H1 (cell line): ENCODE measurements around the gene ZNF500. TPM values are rescaled to one million over a fixed set of nuclear protein-coding genes. Genes with fewer than 3 reads are reported as not detected.

ENCODE experiments used
- CTCF ChIA-PET: fragments of 300-600 bp; sonication (Branson Sonifier 250); formaldehyde crosslinking; loops from one replicate; lab custom pipeline; 2021; ENCODE audit not compliant: partially characterized antibody; lab: Charles Lee
- POLR2A ChIA-PET: fragments of 300-600 bp; sonication (Branson Sonifier 250); formaldehyde crosslinking; loops from one replicate; lab custom pipeline; 2021; ENCODE audit warnings: inconsistent platforms; ENCODE audit not compliant: partially characterized antibody; lab: Charles Lee
- DNase-seq, 2 experiments: peaks; one replicate each; pipeline versions ENCODE4 v3.0.0 to v3.0.0-alpha.2; 2010 to 2022; ENCODE audit warnings: low spot score in 2 of 2, low read depth in 1 of 2, mixed read lengths in 1 of 2
- FAIRE-seq: peaks from 2 replicates; lab custom pipeline; 2011; peaks lifted over from hg19 to GRCh38; lab: Jason Lieb, UNC
- H2AFZ ChIP-seq: 2 replicates; pipeline ENCODE4 v1.8.1; 2012; ENCODE audit warnings: low read length, inconsistent platforms
- H2AK5ac ChIP-seq: 2 replicates; pipeline ENCODE4 v1.6.1; 2013; ENCODE audit warnings: low read depth, low read length
- H2BK120ac ChIP-seq: replicated peaks from 2 replicates; pipeline ENCODE3; 2013; ENCODE audit warnings: low read depth, low read length, inconsistent platforms
- H2BK12ac ChIP-seq: 2 replicates; pipeline ENCODE4 v1.6.1; 2013; ENCODE audit warnings: low read depth, low read length
- H2BK15ac ChIP-seq: 2 replicates; pipeline ENCODE4 v1.6.1; 2013; ENCODE audit warnings: low read length
- H2BK20ac ChIP-seq: 2 replicates; pipeline ENCODE4 v1.6.1; 2013; ENCODE audit warnings: low read length
- H2BK5ac ChIP-seq: 2 replicates; pipeline ENCODE4 v1.6.1; 2013; ENCODE audit warnings: low read depth, low read length
- H3K14ac ChIP-seq: 2 replicates; pipeline ENCODE4 v1.6.1; 2013; ENCODE audit warnings: inconsistent platforms; ENCODE audit not compliant: insufficient read length
- H3K18ac ChIP-seq: 2 replicates; pipeline ENCODE4 v1.6.1; 2013; ENCODE audit warnings: low read length; ENCODE audit errors: extremely low read depth
- H3K23ac ChIP-seq: 2 replicates; pipeline ENCODE4 v1.6.1; 2013; ENCODE audit warnings: inconsistent platforms; ENCODE audit not compliant: insufficient read length
- H3K23me2 ChIP-seq: 2 replicates; pipeline ENCODE4 v1.6.1; 2013; ENCODE audit warnings: low read depth, low read length
- H3K27ac ChIP-seq: 2 replicates; pipeline ENCODE4 v1.6.1; 2011; ENCODE audit warnings: low read depth, low read length, inconsistent platforms
- H3K27me3 ChIP-seq, 4 experiments: replicated peaks in 1 of 4; 1 replicate in 1 of 4; 2 replicates in 3 of 4; pipeline versions ENCODE4 v1.6.1 to v1.8.1; 2011 to 2013; ENCODE audit warnings: low read length in 3 of 4, mild to moderate bottlenecking in 3 of 4, inconsistent platforms in 2 of 4, mixed read lengths in 2 of 4, moderate library complexity in 1 of 4; ENCODE audit not compliant: control insufficient read depth in 3 of 4, insufficient read depth in 3 of 4; ENCODE audit errors: extremely low read depth in 1 of 4
- H3K36me3 ChIP-seq, 4 experiments: 2 replicates each; pipeline versions ENCODE4 v1.6.1 to v1.8.1; 2011 to 2013; ENCODE audit warnings: mild to moderate bottlenecking in 4 of 4, low read length in 3 of 4, moderate library complexity in 2 of 4, control low read depth in 1 of 4, inconsistent platforms in 1 of 4; ENCODE audit not compliant: insufficient read depth in 4 of 4, control insufficient read depth in 2 of 4
- H3K4ac ChIP-seq: replicated peaks from 2 replicates; pipeline ENCODE3; 2013; ENCODE audit warnings: low read length, low read depth, mixed read lengths, inconsistent platforms; ENCODE audit not compliant: insufficient read length
- H3K4me1 ChIP-seq, 4 experiments: replicated peaks in 1 of 4; 1 replicate in 1 of 4; 2 replicates in 3 of 4; pipeline versions ENCODE4 v1.6.1 to v1.8.1; 2011 to 2013; ENCODE audit warnings: low read length in 3 of 4, inconsistent platforms in 2 of 4, mixed read lengths in 1 of 4; ENCODE audit not compliant: insufficient read depth in 4 of 4, control insufficient read depth in 3 of 4
- H3K4me2 ChIP-seq, 2 experiments: 2 replicates each; pipeline versions ENCODE4 v1.6.1 to v1.8.1; 2011 to 2013; ENCODE audit warnings: low read depth in 2 of 2, low read length in 2 of 2, control low read depth in 1 of 2, inconsistent platforms in 1 of 2, mild to moderate bottlenecking in 1 of 2; ENCODE audit not compliant: insufficient read depth in 1 of 2
- H3K4me3 ChIP-seq, 4 experiments: fragments of 200-600, 300-600 bp in 1 of 4; sonication (generic), shearing (Covaris generic), sonication (Bioruptor Twin) in 1 of 4; 2 replicates each; pipeline versions ENCODE4 v1.5.1 to v1.8.1; 2011 to 2016; ENCODE audit warnings: low read length in 4 of 4, low read depth in 3 of 4, control low read depth in 2 of 4, inconsistent platforms in 2 of 4, mild to moderate bottlenecking in 2 of 4, mixed read lengths in 1 of 4, moderate library complexity in 1 of 4; ENCODE audit not compliant: insufficient read depth in 2 of 4; ENCODE audit errors: extremely low read depth in 1 of 4
- H3K56ac ChIP-seq: replicated peaks from 2 replicates; pipeline ENCODE3; 2013; ENCODE audit warnings: low read depth, mild to moderate bottlenecking, mixed read lengths, low read length, inconsistent platforms; ENCODE audit not compliant: insufficient read length
- H3K79me1 ChIP-seq: 2 replicates; pipeline ENCODE4 v1.6.1; 2013; ENCODE audit warnings: low read depth, low read length, control low read depth
- H3K79me2 ChIP-seq, 2 experiments: 2 replicates each; pipeline versions ENCODE4 v1.6.1 to v1.8.1; 2012 to 2013; ENCODE audit warnings: low read length in 2 of 2, mild to moderate bottlenecking in 2 of 2, inconsistent platforms in 1 of 2; ENCODE audit not compliant: insufficient read depth in 2 of 2, control insufficient read depth in 1 of 2
- H3K9ac ChIP-seq, 4 experiments: replicated peaks in 1 of 4; 1 replicate in 1 of 4; 2 replicates in 3 of 4; pipeline versions ENCODE4 v1.6.1 to v1.8.1; 2011 to 2013; ENCODE audit warnings: low read depth in 3 of 4, low read length in 3 of 4, control low read depth in 2 of 4, mild to moderate bottlenecking in 2 of 4, moderate library complexity in 2 of 4, inconsistent platforms in 1 of 4; ENCODE audit errors: extremely low read depth in 1 of 4
- H3K9me3 ChIP-seq, 2 experiments: 2 replicates each; pipeline versions ENCODE4 v1.6.1 to v1.8.1; 2012 to 2013; ENCODE audit warnings: mild to moderate bottlenecking in 2 of 2, moderate library complexity in 2 of 2, control low read depth in 1 of 2, inconsistent platforms in 1 of 2, low read depth in 1 of 2, low read length in 1 of 2, mixed read lengths in 1 of 2; ENCODE audit not compliant: insufficient read depth in 2 of 2
- H4K20me1 ChIP-seq, 2 experiments: replicated peaks in 1 of 2; 2 replicates each; pipeline versions ENCODE3 to v1.8.1; 2011 to 2013; ENCODE audit warnings: inconsistent platforms in 2 of 2, low read length in 2 of 2, mild to moderate bottlenecking in 1 of 2; ENCODE audit not compliant: insufficient read depth in 2 of 2, control insufficient read depth in 1 of 2
- H4K5ac ChIP-seq: 2 replicates; pipeline ENCODE4 v1.6.1; 2013; ENCODE audit warnings: low read length, low read depth, mixed read lengths, inconsistent platforms; ENCODE audit not compliant: insufficient read length
- H4K8ac ChIP-seq: 2 replicates; pipeline ENCODE4 v1.8.0; 2013; ENCODE audit warnings: mild to moderate bottlenecking, moderate library complexity, low read length, inconsistent platforms; ENCODE audit not compliant: insufficient read depth; ENCODE audit errors: extremely low read depth
- H4K91ac ChIP-seq: replicated peaks from 2 replicates; pipeline ENCODE3; 2013; ENCODE audit warnings: low read length, mixed read lengths, inconsistent platforms; ENCODE audit not compliant: insufficient read length
- EZH2 ChIP-seq: fragments of 200-600 bp; sonication (generic); IDR thresholded peaks from 2 replicates; pipeline ENCODE4 v1.7.1; 2012; ENCODE audit warnings: low read depth, mild to moderate bottlenecking, moderate library complexity, low read length, inconsistent platforms; ENCODE audit not compliant: severe bottlenecking
- GTF2F1 ChIP-seq: IDR thresholded peaks from 2 replicates; pipeline ENCODE4 v1.6.1; 2012; ENCODE audit warnings: low read depth, low read length, improper control_type of control experiment, borderline replicate concordance
- HDAC2 ChIP-seq, 2 experiments: fragments of 300-600 bp in 1 of 2; sonication (generic) in 1 of 2; IDR thresholded peaks; 2 replicates each; pipeline ENCODE4 v1.6.1; 2011 to 2012; ENCODE audit warnings: low read depth in 2 of 2, low read length in 2 of 2, mild to moderate bottlenecking in 2 of 2, moderate library complexity in 2 of 2, borderline replicate concordance in 1 of 2, inconsistent platforms in 1 of 2
- KDM5A ChIP-seq: fragments of 200-600 bp; IDR thresholded peaks from 2 replicates; pipeline ENCODE4 v1.7.1; 2012; ENCODE audit warnings: mild to moderate bottlenecking, low read length, inconsistent platforms, mixed read lengths
- RAD21 ChIP-seq, 2 experiments: IDR thresholded peaks in 1 of 2; conservative IDR thresholded peaks in 1 of 2; 2 replicates each; pipeline ENCODE4 v1.6.1; 2011; ENCODE audit warnings: low read depth in 2 of 2, low read length in 2 of 2, improper control_type of control experiment in 1 of 2, inconsistent platforms in 1 of 2, mild to moderate bottlenecking in 1 of 2, moderate library complexity in 1 of 2
- SIRT6 ChIP-seq: IDR thresholded peaks from one replicate; pipeline ENCODE4 v1.7.1; 2012; ENCODE audit warnings: low read length, inconsistent platforms
- SP2 ChIP-seq: IDR thresholded peaks from 2 replicates; pipeline ENCODE4 v1.6.1; 2012; ENCODE audit warnings: mild to moderate bottlenecking, low read length, inconsistent platforms
- SP4 ChIP-seq: IDR thresholded peaks from 2 replicates; pipeline ENCODE4 v1.6.1; 2012; ENCODE audit warnings: low read length, inconsistent platforms
- ZNF274 ChIP-seq: IDR thresholded peaks from 2 replicates; pipeline ENCODE4 v1.7.0; 2012; ENCODE audit warnings: low read length, borderline replicate concordance; ENCODE audit errors: extremely low read depth
- WGBS, 2 experiments: shearing (Covaris generic) in 1 of 2; methylation state at CpG; one replicate each; pipeline versions ENCODE4 v1.1.6 to v1.1.7; 2013 to 2015; ENCODE audit warnings: low lambda C conversion rate in 2 of 2, mixed read lengths in 2 of 2, inconsistent platforms in 1 of 2, low coverage in 1 of 2, missing lambda C conversion rate in 1 of 2; ENCODE audit not compliant: insufficient replicate concordance in 2 of 2, insufficient coverage in 1 of 2, insufficient read length in 1 of 2; ENCODE audit errors: extremely low coverage in 1 of 2, missing lambda C conversion rate in 1 of 2; 5-methylcytosine and 5-hydroxymethylcytosine counted together
- polyA plus RNA-seq, 7 experiments: library from polyadenylated mRNA; depleted of rRNA in 3 of 7; stranded (reverse) in 5 of 7; unstranded in 2 of 7; fragments of >200 nt in 5 of 7; fragments of 200-250 nt in 2 of 7; gene quantifications; 1 replicate in 5 of 7; 2 replicates in 1 of 7; 4 replicates in 1 of 7; pipeline versions ENCODE4 v1.2.1 to v1.2.3, GENCODE V29; 2011 to 2013; ENCODE audit warnings: missing spikeins in 2 of 7, mixed read lengths in 2 of 7
- total RNA-seq: library from RNA; stranded (reverse); fragmentation: NEBNext Ultra II Directional; extraction: Animal tissue kit (Norgen Biotek cat#: 25700); gene quantifications from 2 replicates; pipeline ENCODE4 v1.2.1, GENCODE V29; 2021

Gene ZNF500
- total and polyA plus RNA-seq, 2 of the 8 experiments (the other 6 are each of a cell fraction or from before 2014, with no cell fraction given) = 10.3 to 10.4 TPM

GRCh38 chr16:4797805-4798252 is 30.9 kb upstream of the ZNF500 start:
- Histone ChIP-seq H3K36me3 (peaks cover 0 to 2% (median 0%) of the 10 kb centered on the region in 4 experiments; a peak in 3 of 8 replicates), H3K4me1 (peaks cover 0 to 14% (median 8%) of the 10 kb centered on the region in 4 experiments; a peak in 4 of 7 replicates), H2BK120ac (no peak overlapping the region), H3K18ac (no peak overlapping the region), H2BK15ac (no peak overlapping the region), H3K27me3 (no peaks in the 10 kb centered on the region), H2AK5ac (no peak overlapping the region), H3K56ac (no peak overlapping the region), H3K9ac (no peak overlapping the region), H2BK5ac (no peak overlapping the region), H4K5ac (no peak overlapping the region), H2BK20ac (no peak overlapping the region), H3K79me2 (no peaks in the 10 kb centered on the region), H3K4me3 (no peak overlapping the region), H3K27ac (no peak overlapping the region), H3K14ac (no peak overlapping the region), H3K4ac (no peak overlapping the region), H4K20me1 (peaks cover 0 to 5% of the 10 kb centered on the region in 2 experiments), H3K23me2 (peaks cover 8% of the 10 kb centered on the region; the same call in 1 of the 2 replicates), H3K4me2 (no peak overlapping the region), H3K23ac (no peak overlapping the region), H3K79me1 (no peaks in the 10 kb centered on the region), H3K9me3 (no peaks in the 10 kb centered on the region), H2BK12ac (no peak overlapping the region), H2AFZ (no peak overlapping the region), H4K91ac (no peak overlapping the region), H4K8ac (no peak overlapping the region)
- DNase-seq = no peak
- POLR2A ChIA-PET = interaction anchor here (1.6 kb wide), 1 partner anchor 11 kb away, joined by 4 read pairs; no protein-coding TSS in a partner anchor
- 93% methylated on average over 18 of the region's 22 CpGs; no CpG with 5 or more reads in 1 of the 2 experiments for whole genome bisulfite sequencing, 2 experiments
- no peak for FAIRE-seq
- CTCF ChIA-PET = interaction anchor here (0.9 kb wide), 1 partner anchor 81 kb away, joined by 3 read pairs; no protein-coding TSS in a partner anchor
- TF ChIP-seq ZNF274 (no peak), SIRT6 (no peak), SP2 (no peak), SP4 (no peak), EZH2 (no peak), GTF2F1 (no peak), HDAC2 (IDR thresholded peaks at IDR 0.05; ENCODE audit: borderline replicate concordance in 1 of 2, low read depth in 2 of 2, low read length in 2 of 2) (no peak), RAD21 (IDR thresholded peaks at IDR 0.05 in 1 of 2, conservative IDR thresholded peaks at IDR 0.05 in 1 of 2; ENCODE audit: low read depth in 2 of 2, low read length in 2 of 2) (no peak), KDM5A (no peak)
